HG03097 (cell line): Measurements from ENCODE around the gene EPS8L2.

ENCODE experiments used
- ATAC-seq: cut with Tn5 transposase; IDR thresholded peaks from one replicate; pipeline ENCODE4 v1.9.1; 2021; ENCODE audit not compliant: unreplicated experiment, low FRiP score

Gene EPS8L2

DNA sequence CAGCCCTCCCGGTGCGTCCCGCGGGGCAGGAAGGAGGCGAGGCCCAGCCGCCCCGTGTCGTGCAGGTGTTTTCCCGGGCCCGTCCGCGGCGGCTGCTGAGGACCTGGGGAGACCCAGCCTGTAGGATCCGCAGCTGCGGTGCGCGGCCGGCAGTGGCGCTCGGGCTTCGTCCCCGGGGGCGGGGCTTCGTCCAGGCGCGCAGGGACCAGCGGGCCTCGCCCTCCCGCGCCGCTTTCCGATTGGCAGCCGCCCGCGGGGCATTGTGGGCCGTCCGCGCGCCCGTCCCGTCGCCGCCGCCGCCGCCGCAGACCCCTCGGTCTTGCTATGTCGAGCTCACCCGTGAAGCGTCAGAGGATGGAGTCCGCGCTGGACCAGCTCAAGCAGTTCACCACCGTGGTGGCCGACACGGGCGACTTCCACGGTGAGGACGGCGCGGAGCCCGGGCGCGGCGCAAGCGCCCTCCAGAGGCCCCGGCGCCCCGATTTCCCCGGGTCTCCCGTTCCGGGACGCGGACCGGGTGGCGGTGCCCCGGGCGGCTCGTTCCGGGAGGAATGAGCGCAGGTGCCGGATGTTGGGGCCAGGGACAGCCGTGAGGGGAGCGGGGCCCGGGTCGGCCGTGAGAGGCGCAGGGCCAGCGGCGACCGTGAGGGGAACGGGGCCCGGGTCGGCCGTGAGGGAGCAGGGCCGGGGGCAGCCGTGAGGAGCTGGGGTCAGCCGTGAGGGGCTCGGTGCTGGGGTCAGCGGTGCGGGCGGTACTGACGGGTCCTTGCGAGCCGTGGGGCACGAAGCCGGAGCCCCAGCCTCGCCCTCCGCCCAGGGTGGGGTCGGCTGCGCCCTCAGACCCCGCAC lies 41.4 kb downstream of the EPS8L2 start, which contains the start of gene TALDO1:
TSS of gene TALDO1 (plus strand) at position 307 of the 849 bp plus-strand sequence. CDS start at position 325, 18 bp downstream.
- ATAC-seq = peak; percentile 69

DNA sequence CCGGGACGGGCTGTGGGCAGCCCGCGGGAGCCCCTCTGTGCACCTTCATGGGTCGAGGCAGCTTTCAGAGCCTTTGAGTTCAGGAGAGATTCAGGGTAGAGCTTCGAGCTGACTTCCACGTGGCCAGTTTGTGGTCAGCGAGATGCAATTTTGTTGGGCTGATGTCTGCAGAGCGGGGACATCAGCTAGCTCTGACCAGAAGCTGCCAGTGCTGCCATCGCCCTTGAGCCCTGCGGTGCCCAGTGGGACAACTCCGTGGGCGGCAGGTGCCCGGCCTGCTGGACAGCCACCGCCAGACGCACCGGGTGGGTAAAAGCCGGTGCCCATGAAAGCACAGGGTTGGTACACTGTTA lies 42.0 kb downstream of the EPS8L2 start:
- ATAC-seq = no peak

DNA sequence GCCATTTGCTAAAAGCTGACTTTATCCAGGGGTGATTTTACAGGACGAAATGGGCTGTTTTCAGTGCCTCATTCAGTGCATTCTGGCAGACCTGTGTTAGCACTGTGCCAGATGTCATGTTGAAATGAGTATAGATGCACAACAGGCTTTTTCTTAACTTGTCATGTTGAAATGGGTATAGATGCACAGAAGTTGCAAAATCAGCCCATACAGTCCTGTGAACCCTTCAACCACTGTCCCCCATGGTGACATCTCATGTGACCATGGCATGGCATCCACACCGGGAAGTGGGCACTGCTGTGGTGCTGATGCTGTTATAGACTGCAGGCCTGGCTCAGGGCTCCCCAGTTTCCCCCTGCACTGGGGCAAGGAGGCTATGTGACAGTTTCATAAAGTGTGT lies 43.7 kb downstream of the EPS8L2 start:
- no peak for ATAC-seq

DNA sequence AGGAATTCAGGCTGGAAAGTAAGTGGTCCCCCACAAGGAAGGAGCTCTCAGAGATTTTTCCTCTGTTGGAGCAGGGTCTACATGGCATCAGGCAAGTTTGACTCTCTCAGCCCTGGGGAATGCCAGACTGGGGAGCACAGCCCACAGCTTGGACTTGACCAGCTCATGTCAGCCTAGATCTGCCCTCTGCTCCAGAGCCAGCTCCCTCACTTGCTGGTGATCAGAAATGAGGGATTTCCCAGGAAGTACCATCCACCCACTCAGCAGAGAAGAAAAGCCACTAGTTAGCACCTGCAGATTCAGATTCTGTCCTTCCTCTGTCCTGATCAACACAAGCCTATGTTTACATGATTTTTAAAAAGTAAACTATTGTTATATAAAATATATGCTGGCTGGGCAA lies 54.2 kb downstream of the EPS8L2 start:
- ATAC-seq = no peak

DNA sequence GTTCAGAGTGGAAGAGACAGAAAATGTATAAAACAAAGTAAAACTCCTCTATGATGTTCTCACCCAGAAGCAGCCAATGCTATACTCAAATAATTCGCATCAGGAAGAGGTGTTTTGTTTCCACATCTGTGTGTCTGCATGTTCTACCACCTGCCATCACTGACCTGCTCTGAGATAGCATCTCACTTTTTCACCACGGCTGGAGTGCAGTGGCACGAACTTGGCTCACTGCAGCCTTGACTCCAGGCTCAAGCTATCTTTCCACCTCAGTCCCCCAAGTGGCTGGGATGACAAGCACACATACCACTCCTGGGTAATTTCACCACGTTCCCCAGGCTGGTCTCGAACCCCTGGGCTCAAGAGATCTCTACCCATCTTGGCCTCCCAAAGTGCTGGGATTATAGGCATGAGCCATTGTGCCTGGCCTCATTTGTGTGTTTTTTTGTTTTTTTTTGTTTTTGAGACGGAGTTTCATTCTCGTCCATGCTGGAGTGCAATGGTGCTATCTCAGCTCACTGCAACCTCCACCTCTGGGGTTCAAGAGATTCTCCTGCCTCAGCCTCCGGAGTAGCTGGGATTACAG lies 55.6 kb downstream of the EPS8L2 start:
- no peak for ATAC-seq

DNA sequence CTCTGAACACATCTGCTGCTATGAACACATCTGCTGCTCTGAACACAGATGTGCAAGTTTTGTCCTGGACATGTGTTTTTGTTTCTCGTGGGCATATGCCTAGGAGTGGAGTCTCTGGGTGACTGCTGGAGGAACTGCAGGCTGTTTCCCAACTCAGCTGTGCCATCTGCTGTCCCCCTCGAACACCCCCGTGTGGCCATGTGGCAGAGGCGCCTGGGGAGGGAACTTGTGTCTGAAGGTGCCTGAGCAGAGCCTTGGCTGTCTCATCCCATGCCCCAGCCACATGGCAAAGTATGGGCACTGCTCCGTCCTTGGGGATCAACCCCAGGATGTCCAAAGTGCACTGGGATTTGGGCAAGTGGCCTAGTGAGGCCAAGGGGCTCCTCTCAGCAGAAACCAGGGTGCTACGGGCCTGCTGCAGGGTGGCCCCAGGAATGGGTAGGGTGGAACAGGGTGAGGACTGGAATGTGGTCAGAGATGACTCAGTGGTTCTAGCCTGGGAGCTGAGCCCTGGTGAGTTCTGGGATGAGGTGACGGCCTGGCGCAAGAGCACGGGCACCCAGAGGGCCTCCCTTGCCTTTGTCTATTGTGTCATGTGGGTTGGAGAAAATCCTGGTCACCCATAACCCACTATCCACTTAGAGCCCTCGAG lies 56.5 kb downstream of the EPS8L2 start:
- no peak for ATAC-seq

DNA sequence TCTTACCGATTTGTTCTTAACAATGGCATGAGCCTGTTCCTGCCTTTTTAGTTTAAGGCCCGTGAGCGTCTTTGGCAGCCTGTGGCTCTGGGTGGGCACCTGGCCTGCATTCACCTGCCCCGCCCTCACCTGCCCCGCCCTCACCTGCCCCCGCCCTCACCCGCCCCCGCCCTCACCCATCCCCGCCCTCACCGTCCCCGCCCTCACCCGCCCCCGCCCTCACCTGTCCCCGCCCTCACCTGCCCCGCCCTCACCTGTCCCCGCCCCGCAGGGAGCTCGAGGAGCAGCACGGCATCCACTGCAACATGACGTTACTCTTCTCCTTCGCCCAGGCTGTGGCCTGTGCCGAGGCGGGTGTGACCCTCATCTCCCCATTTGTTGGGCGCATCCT lies 57.0 kb downstream of the EPS8L2 start:
- ATAC-seq = no peak

DNA sequence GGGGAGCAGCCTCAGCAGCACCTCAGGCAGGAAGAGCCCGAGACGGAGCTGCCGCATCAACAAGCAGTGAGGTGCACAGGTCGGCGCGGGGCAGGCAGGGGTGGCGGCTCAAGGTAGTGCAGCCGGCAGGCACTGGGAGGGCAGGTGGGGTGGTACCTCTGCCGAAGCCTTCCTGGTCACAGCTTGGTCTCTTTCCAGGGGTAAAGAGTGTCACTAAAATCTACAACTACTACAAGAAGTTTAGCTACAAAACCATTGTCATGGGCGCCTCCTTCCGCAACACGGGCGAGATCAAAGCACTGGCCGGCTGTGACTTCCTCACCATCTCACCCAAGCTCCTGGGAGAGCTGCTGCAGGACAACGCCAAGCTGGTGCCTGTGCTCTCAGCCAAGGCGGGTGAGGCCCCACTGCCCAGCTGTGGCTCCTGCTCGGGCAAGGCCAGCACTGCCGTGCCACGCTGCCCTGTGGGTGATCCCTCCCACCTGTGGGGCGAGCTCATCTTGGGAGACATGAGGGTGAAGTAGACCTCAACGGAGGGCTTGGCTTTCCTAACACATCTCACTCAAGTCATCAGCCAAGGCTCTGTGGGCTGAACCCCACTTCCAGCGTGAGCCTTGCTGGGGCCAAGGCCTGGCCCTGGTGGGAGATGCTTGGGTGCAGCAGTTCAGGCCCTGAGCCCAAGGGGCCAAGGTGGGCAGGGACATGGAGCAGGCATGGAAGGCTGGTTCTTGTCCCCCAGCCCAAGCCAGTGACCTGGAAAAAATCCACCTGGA lies 57.7 kb downstream of the EPS8L2 start:
- ATAC-seq = no peak

DNA sequence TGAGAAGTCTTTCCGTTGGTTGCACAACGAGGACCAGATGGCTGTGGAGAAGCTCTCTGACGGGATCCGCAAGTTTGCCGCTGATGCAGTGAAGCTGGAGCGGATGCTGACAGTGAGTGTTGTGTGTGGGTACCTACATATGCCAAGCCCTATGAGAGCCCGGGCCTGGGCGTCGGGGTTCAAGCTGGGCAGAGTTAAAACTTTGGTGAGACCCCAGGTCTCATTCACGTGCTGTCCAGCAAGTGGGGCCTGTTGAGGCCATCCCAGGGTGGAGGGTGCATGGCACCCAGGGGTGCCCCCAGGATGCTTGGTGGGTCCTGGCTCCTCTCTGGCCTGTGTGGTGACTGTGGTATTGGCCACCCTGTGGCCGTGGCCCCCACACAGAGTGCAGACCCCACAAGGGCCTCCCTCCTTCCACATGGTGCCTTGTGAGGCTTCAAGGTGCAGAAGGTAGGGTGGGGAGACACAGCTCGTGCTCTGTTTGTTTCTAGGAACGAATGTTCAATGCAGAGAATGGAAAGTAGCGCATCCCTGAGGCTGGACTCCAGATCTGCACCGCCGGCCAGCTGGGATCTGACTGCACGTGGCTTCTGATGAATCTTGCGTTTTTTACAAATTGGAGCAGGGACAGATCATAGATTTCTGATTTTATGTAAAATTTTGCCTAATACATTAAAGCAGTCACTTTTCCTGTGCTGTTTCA lies 58.4 kb downstream of the EPS8L2 start:
- ATAC-seq = no peak

DNA sequence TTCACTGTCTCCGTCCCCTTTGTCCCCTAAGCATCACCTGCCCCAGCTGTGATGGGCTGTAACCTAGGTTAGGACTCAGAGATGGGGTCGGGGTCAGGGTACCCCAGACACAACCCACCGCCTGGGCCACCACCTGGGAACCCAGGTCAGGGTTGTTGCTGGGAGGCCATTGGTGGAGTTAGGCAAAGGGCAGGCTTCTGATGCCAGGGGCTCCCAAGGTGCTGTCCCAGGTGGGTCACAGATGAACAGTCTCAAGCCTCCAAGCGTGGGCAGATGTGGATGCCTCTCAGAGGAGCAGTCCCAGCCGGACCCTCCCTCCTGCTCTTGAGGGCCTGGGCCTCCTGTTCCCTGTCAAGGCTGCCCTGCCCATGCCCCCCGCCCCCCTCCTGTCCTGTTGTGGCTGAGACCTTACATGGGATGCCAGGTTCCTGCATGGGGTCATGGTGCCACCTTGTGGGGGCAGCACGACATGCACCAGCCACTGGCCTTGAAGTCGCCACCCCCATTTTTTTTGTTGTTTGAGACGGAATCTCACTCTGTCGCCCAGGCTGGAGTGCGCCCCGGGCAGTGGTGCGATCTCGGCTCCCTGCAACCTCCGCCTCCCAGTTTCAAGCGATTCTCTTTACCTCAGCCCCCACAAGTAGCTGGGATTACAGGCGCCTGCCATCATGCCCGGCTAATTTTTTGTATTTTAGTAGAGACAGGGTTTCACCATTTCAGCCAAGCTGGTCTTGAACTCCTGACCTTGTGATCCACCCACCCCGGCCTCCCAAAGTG lies 59.2 kb downstream of the EPS8L2 start:
- ATAC-seq = no peak

DNA sequence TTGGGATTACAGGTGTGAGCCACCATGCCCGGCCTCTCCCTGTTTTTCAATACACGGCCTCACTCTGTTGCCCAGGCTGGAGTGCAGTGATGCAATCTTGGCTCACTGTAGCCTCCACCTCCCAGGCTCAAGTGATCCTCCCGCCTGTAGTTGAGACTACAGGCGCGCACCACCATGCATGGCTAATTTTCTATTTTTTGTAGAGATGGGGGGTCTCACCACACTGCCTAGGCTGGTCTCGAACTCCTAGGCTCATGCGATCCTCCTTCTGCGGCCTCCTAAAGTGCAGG lies 59.7 kb downstream of the EPS8L2 start:
- no peak for ATAC-seq

DNA sequence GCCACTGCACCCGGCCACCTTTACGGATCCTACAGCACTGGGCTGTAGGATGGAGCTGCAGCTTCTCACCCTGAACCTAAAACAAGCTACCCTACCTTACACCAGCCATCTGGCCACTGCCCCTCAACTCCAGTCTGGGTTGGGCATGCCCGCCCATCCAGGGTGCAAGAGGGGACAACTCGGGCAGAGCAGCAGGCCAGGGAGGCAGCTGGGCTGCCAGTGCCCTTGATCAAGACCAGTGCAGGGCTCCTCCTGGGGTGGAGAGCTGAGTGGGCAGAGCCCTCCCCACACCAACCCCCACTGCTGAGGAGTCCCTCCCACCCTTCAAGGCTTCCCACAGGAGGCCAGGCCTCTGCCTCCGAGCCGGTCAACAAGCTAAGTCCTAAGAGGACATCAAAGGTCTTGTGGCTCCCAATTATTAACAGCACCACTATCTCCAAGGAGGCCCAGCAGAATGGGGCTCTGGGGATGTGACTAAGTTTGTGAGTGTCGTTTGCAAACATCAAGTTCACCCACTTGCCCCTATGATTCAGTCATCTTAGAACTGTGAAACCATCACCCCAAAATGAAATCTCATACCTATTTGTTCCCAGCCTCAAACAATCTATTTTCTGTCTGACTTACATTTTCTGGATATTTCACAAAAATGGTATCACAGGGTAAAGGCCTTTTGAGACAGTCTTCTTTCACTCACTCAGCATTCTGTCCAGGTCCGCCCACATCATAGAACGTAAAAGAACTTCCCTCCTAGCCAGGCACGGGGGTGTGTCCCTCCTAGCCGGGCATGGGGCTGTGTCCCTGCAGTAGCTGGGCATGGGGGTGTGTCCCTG lies 60.3 kb downstream of the EPS8L2 start:
- no peak for ATAC-seq

DNA sequence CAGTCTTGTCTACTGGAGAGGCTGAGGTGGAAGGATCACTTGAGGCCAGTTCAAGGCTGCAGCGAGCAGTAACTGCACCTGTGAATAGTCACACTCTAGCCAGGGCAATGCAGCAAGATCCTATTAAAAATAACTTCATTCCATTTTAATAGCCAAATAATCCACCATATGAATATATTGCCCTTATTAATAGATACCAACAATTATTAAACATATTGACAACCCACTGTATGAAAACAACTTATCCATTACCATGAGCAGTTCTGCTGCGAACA lies 60.8 kb downstream of the EPS8L2 start:
- ATAC-seq = no peak

DNA sequence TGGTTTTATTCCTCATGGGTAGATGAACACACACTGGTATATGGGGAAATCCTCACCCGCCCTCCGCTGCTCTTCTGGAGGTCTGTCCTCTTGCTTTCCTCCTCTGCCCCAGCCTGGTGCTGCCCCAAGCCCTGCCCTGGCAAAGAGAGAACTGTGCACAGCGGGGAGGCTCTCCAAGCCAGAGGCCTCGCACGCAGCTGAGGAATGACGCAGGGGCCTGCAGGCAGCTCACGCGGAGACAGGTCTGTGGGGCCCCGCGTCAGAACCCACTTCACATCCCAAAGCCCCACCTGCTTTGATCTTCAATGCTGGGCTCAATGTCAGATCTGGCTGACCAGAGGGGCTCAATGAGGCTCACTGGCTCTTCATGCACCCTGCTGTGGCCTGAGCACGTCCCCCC lies 61.2 kb downstream of the EPS8L2 start:
- no peak for ATAC-seq

DNA sequence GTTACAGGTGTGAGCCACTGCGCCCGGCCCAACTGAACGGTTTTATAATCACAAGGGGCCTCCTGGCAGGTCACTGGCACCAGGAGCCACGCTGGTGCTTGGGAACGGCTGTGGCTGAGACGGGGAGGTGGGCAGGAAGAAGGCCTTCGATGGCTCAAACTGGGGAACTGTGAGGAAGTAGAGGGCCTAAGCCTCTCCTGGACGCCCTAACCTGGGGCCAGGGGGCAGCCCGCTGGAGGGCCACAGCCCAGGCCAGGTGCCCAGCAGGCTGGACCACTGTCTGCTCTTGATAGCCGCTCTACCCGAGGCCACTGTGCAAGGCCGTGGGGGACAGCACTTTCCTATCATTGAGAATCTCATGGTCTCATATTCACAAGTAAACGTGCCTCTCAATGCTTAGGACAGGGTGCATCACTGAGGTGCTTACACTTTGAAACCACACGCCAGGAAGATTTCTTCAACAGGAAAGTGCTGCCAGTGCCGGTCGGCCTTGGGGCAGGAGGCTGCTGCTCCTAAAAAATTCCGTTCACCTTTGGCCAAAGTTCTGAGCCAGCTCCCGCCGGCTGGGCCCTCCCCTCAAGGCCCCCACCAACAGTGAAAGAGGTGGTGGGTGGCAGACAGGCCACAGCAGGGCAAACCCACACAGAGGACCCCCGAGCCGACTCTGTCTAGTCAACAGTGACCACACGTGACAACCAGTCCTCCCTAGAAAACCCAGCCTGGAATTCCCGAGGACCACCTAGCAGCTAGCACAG lies 64.0 kb downstream of the EPS8L2 start:
- ATAC-seq = no peak

DNA sequence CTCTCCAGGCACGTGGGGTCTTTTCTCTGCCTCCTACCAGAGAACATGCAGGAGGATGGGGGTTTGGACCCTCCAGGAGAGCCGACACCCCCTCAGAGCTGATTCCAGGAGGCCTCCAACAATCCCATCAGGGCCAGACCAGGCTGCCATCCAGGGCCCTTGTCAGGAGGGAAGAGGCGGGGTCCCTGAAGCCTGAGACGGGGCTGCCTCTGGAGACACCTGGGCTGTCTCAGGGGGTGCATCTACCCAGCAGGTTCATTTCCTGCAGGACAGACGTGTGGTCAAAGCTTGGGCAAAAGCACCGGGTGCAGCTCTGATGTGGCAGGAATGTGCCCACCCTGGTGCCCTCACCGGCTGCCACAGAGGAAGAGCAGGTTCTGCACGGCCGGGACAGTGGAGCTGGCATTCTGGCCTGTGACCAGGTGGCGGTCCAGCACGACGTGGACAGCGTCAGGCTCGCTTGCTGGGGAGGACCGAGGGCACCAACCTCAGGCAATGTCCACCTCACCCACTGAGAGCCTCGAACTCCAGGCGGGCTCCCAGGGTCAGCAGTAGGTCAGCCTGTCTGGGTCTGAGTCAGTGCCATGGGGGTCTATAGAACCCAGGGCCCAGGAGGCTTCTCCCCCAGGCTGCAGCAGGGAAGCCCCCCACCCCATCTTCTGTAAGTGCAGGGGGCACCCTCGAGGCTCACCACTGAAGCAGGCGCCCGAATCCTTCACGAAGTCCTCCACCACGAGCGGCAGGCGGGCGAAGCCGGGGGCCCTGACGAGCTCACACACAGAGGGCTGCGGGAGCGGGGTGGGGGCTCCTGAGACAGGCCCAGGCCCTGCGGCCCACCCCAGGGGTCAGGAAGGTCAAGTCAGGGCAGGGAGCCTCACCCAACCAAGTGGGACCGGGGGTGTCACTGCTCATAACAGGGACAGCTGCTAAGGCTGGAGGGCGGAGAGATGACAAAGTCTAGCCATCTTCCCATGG lies 64.9 kb downstream of the EPS8L2 start:
- no peak for ATAC-seq

DNA sequence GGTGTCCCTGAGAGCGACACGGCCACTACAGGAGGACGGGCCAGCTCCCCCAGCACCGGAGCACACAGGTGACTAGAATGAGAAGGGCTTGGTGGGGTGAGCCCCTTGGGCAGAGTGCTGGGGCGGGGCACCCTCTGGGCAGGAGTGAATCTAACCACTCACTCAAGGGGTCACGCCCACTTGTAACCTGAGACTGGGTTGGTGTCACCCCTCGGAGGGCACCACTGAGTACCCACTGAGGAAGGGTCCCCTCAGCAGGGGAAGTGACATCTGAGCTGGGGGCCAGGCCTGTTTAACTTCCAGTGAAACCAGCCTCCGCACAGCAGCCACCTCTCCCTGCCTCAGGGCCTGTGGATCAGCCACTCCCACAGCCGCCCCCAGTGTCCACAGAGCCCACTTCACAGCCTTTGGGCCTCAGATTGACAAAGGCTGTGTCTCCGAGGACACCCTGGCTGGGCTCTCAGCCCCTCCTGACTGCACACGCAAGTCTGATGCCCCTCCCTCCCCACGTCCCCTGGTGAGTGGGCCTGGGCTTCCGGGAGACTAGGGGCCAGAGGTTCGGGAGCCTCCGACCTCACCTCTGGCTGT lies 65.7 kb downstream of the EPS8L2 start:
- ATAC-seq = no peak
